ENCODE results near the gene RAP1A.
"Not testable (repeated sequence)": the region's sequence is repeated elsewhere in the genome, so short reads cannot be mapped to it uniquely, and the experiment has no call there.

The RAP1A gene

DNA sequence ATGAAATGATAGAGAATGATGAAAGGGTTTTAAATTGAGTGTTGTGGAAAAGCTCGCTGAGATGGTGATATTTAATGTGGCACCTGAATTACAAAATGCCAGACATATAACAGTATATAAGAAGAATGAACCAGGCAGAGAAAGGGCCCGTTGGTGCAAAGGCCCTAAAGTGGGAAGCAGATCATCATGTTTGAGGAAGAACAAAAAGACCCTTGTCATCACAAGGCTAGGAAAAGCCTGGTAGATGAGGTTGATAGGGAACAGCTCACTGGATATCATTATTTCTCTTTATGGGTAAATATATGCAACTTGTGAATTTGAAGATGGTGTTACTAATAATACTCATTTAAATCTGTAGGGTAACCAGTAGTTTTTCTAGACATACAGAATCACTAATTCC, 11.0 kb downstream of the RAP1A start:
- no peak for DNase-seq

DNA sequence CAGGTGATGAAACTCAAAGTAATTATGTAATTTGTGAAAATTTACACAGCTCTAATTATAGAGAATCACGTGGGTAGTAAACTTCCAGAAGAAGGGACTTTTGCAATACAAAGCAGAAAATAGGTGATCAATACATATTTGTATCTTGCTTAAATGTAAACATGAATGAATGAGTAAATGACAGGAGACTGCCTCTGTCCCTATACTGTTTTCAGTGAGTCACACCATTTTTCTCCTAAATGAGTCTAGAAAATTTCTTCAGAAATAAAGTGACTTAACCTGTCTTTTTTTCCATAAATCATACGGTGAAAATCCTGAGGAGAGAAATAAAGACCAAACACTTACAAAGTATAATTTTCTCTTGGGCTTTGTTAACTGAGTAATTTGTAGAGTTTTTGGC, 11.9 kb downstream of the RAP1A start:
- DNase-seq = no peak

DNA sequence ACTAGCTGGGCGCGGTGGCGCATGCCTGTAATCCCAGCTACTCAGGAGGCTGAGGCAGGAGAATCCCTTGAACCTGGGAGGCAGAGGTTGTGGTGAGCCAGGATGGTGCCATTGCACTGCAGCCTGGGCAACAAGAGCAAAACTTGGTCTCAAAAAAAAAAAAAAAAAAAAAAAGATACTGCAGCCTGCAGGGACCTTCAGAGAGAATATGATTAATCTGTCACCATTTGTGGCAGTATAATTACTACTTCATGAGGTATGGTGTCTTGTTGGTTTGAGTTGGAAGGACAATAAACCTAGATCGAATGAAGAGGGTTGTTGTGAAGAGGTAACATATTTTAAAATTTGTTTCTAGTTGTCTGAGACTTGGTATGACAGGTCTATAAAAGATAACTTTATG, 13.2 kb downstream of the RAP1A start:
- not testable (repeated sequence) for DNase-seq

DNA sequence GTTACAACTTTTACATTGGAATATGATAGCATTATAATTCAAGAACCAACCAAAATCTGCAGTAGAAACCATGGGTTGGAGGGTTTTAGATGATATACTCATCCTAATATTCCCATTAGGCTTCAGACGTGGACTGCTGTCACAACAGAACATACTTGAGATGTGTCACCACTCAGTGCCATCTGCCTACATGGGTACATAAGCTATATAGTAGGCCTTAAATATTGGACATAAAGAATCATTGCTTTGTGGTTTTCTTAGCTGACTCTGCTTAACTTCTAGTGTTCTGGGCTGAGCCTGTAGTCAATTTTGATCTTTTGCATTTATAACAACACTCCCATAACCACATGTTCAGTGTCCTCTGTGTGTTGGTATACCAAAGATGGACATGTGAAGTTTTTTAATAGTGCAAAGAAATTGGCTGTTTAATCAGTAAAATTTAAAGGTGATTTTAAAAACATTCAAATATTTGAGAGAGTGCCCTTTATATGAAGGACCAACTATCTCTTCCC, 14.2 kb downstream of the RAP1A start:
- no peak for DNase-seq

DNA sequence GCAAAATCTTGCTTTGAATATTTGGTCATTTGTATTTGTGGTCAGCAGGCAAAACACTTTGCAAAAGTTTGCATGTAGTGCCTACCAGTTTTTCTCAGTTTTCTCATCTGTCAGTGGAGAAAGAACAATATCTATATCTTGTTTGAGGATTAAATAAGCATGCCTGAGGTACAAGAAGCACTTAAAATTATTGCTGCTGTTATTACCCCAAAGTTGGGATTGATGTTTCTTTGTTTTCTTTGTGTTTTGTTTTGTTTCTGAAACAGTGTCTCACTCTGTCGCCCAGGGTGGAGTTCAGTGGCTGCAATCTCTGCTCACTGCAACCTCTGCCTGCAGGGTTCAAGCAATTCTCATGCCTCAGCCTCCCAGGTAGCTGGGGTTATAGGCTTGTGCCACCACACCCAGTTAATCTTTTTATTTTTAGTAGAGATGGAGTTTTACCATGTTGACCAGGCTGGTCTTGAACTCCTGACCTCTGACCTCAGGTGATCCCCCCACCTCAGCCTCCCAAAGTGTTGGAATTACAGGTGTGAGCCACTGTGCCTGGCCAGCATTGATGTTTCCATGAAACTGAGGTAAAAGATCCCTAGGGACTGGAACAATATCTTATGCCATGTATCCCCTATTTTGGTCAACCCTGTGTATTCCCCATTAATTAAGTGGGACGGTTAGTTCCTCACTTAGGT, 15.9 kb downstream of the RAP1A start:
- no peak for DNase-seq

DNA sequence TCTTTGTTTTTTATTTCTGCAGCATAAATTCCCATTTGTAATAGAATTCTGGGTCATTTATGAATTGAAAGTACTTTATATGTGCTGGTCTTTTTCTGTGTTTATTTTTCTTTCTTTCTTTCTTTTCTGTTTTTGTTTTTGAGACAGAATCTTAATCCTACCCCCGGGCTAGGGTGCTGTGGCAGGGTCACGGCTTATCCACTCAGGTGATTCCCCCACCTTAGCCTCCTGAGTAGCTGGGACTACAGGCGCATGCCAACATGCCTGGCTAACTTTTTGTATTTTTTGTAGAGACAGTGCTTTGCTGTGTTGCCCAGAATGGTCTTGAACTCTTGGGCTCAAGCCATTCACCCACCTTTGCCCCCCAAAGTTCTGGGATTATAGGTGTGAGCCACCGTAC, 18.7 kb downstream of the RAP1A start:
- no peak for DNase-seq

DNA sequence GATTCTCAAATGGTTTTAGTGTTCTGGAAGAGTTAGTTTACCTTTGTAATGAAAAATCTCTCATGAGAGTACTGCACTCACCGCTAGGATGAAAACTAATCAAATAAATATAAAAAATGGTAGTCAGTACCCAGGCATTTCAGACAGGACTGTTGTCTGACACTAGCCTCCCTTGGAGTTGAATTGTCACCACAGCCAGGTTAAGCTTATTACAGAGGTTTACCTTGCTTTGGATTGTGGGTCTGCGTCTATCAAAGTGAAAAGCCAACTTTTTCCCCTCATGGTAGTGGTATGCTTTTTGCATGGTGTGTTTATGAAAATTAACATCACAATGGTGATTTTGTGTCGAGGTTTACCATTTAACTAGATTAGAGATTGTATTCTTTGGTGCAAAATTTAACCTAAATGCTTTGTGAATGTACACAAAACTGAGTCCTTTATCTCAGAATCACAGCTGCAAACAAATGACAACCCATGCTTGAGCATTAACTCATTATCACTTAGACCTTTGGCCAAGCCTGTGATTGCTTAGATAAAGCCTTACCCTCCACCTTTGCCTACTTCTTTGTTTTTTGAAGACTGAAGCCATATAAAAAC, 20.1 kb downstream of the RAP1A start:
- no peak for DNase-seq

DNA sequence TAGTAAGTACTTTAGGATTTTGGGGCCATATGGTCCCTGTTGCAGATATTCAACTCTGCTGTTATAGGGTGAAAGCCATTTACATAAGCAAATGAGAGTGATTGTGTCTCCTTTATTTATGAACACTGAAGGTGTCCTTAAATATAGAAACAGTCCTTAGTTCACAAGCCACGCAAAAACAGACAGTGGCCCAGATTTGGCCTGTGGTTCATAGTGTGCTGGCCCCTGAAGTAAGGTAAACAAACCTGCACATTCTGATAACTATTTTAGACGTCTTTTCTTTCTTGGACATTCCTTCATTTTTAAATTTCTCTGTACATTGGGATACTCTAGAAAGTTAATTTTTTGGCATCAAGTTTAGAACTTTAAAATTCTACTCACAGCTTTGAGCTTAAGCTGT, 23.5 kb downstream of the RAP1A start:
- no peak for DNase-seq

DNA sequence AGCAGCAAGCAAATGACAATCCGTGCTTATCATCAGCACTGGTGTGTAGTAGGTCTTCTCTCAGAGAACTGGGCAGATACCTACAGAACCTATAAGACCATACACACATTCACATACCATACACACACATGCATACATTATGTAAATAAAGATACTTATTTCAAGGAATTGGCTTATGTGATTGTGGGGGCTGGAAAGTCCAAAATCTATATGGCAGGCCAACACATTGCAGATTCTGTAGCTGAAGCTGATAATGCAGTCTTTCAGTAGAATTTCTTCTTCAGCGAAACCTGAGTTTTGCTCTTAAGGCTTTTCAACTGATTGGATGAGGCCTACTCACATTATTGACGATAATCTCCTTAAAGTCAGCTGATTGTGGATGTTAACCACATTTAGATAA, 24.1 kb downstream of the RAP1A start:
- DNase-seq = no peak

DNA sequence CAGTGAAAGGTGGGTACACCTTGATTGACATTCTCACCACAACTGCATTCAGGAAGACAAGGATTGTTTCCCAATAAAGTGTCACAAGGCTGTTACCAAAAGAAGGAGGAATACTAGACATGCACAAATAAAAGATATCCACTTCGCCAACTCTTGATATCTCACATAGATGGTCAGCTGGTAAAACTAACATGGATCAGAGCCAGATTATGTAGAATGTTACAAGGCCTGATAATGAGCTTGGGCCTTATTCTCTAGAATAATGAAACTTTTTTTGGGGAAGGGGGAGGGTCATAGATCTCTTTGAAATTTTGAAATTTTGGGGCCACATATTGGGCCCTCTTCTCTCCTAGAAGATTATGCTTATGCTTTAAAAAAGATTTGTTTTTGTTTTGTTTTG, 24.9 kb downstream of the RAP1A start:
- DNase-seq = no peak

DNA sequence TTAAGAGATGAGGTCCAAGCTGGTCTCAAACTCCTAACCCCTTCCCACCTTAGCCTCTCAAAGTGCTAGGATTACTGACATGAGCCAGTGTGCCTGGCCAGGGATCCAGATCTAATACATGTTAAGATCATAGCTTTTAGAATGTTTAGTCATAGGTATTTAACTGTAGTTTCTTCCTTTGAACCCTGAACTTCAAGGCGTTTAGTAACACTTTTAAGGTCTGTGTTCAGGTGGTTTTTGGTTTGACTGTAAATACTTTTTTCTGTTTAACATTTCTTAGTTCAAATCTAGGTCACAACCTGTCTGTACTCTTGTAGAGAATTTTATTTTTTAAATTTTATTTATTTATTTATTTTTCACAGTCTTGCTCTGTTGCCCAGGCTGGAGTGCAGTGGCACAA, 28.1 kb downstream of the RAP1A start:
- no peak for DNase-seq

DNA sequence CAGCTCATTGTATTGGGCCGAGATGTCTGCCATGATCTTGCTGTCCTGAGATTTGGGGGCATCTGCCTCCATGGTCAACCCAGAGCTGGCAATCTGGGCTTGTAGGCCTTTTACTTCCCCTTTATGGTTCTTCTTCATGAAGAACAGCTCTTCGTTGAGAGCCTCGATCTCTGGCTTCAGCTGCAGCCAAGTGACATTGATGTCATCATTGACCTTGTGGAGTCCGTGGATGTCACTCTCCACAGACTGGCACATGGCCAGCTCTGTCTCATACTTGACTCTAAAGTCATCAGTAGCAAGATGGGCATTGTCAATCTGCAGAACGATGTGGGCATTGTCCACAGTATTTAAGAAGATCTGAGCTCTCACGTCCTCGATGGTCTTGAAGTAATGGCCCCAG, 29.2 kb downstream of the RAP1A start:
- no peak for DNase-seq

DNA sequence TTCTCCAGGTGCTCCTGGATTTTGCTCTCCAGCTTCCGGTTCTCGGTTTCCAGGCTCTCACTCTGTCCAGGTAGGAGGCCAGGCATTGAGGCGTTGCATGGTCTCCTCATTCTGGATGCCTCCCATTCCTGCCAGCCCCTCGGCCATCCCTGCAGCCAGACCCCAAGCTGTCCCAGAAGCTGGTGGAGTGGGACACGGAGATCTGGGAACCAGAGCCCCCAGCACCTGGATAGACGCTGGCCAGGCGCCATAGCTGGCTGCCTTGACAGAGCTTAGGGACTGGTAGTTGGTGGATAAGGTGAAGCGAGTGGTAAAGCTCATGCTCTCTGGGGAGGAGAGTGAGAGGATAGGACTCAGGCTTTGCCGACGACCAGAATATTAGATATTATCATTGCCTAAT, 29.6 kb downstream of the RAP1A start:
- DNase-seq = no peak

DNA sequence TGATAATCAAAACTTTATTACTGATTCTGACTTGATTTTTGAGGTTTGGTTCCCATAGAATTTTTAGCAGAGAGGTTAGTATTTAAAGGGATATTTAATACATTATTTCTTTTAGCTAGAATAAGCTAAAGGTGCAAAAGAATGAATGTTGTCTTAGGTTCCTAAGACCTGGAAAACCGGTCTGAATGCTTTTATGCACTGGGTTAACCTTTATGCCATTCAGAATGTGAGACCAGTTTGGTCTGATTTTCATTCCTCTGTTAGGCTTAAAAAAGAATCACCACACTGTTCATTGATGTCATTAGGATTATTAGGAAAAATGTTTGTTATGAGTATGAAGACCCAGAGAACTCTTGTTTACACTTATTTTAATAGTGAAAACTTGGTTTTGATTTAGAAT, 30.1 kb downstream of the RAP1A start:
- DNase-seq = no peak

DNA sequence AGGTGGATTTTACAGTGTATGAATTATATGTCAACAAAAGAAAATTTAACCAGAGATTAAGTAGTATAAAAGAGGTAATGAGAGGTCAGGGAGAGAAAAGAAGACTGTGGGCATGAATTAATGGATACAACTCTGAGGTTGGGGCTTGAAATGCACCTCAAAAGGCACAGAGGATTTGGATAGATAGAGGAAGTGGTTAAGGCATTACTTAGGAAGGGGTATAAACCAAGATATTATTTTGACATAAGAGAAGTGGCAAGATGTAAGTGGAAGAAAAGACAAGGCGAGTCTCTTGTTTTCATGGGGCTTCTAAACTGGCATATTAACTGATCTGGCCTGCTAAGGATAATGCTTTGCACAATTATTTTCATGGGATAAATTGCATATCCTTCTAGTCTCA, 34.1 kb downstream of the RAP1A start:
- no peak for DNase-seq

DNA sequence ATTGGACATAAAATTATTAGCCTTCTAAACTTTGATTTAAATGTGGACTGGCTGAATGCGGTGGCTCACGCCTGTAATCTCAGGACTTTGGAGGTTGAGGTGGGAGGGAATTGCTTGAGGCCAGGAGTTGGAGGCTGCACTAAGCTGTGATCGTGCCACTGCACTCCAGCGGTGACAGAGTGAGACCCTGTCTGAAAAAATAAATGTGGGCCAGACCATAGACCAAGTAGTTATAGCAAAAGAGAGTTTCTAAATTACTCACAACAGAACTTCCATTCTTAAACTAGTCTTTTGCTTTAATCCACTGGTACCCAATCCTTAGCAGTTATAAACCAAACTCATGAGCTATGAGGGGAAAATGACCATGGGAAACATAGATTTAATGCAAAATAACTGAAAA, 35.2 kb downstream of the RAP1A start:
- DNase-seq = no peak

DNA sequence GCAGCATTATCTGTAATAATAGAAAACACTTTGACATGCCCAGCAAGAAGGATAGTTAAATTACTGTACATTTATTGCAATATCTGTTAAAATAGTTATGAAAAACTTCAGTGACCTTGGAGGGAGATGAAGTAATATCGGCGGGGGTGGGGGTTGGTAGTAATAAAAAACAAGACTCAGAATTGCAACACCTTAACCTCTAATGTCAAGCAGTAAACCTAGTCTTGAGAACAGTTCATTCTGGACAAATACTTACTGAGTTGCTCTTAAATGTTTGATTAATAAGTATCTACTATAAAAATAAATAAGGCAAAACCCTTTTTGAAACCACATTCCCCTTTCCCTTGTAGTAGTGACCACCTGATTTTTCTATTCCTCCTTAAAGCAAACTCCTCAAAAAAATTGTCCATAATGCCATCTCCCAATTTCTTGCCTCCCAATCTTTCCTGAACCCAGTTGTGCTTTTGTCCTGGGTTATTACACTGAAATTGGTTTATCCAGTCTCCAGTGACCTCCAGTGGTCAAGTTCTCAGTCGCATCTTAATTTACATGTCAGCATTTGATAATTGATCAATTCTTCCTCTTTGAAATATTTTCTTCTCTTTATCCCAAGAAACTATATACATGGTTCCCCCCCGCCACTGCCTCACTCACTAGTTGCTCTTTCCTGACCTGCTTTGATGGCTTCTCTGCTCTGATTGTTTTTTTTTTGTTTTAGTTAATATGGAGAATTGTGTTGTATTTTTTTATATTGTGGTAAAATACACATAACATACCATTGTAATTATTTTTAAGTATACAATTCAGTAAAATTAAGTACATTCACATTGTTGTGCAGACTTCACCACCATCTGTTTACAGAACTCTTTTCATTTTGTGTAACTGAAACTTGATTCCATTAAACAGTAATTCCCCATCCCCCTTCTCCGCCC, 36.8 kb downstream of the RAP1A start:
- no peak for DNase-seq

DNA sequence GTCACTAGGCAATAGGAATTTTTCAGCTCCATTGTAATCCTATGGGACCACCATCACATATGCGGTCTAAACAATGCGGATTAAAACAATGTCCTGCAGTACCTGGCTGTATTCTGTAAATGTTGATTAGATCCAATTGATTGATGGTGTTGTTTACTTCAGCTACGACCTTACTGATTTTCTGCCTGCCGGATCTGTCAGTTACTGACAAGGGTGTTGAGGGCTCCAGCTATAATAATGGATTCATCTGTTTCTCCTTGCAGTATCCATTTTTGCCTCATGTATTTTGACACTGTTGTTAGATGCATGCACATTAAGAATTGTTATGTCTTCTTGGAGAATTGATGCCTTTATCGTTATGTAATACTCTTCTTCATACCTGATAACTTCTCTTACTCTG, 39.0 kb downstream of the RAP1A start:
- no peak for DNase-seq

DNA sequence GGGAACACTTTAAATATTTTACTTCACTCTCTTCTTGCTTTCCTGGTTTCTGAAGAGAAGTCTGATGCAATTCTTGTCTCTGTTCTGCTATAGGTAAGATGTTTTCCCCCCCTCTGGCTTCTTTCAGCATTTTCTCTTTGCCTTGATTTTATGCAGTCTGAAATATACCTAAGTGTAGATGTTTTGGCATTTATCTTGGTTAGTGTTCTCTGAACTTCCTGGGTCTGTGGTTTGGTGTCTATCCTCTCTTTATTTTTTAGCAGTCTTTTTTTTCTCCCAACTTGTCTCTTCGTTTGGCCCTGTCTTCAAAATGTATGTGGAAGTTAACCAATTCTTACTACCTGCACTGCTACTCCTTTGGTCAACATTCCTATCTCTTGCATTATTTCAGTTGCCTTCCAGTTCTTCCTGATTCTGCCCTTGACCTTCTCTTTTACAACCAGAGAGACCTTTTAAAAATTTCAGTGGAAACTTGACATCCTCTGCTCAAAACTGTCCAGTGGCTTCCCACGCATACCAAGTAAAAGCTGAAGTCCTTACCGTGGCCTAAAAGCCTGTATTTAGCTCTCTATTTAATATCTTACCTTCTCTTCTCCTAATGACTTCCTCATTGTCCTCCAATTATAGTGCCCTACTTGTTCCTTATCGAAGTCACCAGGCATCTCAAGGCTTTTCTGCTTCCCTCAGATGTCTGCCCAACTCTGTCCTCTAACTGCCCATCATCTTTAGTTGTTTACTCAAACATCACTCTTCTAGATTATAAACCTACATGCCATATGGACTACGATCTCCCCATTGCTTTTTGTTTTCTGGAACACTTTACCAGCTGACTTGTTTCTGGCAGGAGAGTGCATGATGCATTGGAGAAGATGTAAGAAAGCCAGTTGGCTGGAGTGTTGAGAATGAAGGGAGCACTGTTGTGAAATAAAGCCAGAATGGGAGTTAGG, 40.9 kb downstream of the RAP1A start:
- no peak for DNase-seq

DNA sequence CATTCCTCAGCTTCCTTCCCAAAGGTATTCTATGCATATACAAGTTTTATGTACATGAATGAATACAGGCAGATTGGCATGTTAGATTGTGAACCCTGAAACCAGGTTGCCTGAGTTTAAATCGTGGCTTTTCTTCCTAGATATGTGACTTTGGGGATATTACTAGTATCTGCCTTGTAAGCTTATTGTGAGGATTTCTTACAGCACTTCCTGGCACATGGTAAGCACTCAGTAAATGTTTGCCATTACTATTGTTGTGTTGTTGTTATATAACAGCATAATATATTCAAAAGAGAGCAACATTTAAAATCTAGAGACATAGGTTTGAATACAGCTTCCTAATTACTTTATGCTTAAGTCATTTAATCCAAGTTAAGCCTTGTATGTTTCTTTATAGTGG, 45.1 kb downstream of the RAP1A start:
- no peak for DNase-seq

DNA sequence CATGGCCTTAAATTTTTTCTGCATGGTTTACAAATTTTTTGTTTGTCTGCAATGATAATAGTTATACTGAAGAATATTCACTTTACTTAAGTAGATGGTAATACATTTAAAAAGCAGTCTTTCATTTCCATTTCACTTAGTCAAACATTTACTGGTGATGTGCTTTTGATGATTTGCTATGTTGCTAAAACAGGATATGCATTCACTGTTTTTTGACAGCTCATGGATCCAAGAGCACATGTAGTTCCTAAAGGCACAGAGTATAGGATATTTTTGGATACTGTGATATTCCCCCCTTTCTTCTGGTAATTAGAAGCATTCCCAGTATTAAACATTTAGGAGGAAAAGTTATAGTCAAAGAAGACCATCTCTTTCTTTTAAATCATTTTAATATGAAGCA, 45.9 kb downstream of the RAP1A start:
- DNase-seq = no peak

DNA sequence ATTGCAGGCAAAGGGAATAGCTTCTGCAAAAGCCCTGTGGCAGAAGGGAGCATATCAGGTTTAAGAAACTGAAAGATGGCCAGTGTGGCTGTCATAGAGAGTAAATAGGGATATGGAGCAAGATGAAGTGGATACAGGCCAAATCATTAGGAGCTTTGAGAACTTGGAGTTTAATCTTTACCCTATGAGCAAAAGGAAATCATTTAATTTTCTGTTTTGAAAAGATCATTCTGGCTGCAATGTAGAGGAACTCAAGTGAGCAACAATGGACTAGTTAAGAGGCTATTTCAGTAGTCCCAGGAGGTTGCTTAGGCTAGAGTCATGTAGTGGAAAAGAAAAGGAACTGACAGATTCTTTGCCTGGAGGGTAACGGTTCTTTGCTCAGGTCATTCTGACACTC, 47.2 kb downstream of the RAP1A start:
- no peak for DNase-seq

DNA sequence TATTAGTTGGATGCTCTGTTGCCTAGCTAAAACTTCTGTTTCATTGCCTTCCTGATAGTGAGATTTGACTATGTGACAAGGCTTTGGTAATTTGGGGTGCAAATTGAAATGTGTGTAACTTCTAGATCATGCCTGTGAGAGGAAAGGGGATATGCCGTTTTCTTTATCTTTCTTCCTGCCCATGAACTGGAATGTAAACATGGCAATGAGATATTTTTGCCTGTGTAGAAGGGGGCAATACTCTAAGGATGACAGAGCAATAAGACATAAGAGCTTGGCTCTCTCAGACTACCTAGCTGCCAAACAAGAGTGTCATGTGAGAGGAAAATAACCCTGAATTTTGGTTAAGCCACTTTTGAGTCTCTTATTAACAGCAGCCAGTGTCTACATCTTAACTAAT, 49.7 kb downstream of the RAP1A start:
- DNase-seq = no peak

All from effector CD8-positive, alpha-beta T cell (primary cell).